ENCODE results near the gene IRAK1. TPM values are rescaled to one million over a fixed set of nuclear protein-coding genes. Genes with fewer than 3 reads are reported as not detected.

The IRAK1 gene
- total and polyA plus RNA-seq, 2 donors (not counting 3 experiments of a cell fraction or from before 2014, with no cell fraction given) = 63.6 to 138 TPM

DNA sequence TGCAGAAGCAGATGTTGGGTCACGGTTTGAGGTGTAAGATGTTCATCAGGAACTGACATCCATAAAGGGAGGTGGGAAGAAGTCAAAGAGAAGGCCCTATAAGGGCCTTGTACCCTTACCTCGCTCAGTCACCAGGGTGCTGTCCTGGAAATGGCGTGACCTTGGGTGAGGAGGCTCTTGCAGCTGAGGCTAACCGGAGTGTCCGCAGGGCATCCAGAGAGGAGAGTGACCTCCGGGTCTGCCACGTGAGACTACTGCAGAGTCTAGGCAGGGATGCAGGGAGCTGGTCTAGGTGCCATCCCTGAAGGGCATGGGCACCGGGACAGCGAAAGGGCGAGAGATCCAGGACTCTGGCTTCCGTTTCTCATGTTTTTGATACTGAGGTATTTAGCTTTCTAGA is 28.7 kb upstream of the IRAK1 start:
- DNase-seq (ENCODE audit: low read depth, low spot score) (no peak), FAIRE-seq (no peak)
- H4K20me1 ChIP-seq (replicated peaks; ENCODE audit: control insufficient read depth, extremely low read depth, insufficient read depth, low read length) = no peaks in the 10 kb centered on the region
- H3K9me1 ChIP-seq (replicated peaks; ENCODE audit: control insufficient read depth, extremely low read depth, insufficient read depth, low read length) = no peaks in the 10 kb centered on the region
- ChIA-PET POLR2A (no interaction called here), CTCF (interaction anchor here (1.7 kb wide), 1 partner anchor 35 kb away, joined by 11 read pairs; no protein-coding TSS in a partner anchor)
- H3K4me1 ChIP-seq (ENCODE audit: control insufficient read depth, extremely low read depth, insufficient read depth, low read length) = peaks cover 25% of the 10 kb centered on the region
- H2AFZ ChIP-seq (ENCODE audit: low read depth, low read length) = no peak overlapping the region
- no peak overlapping the region for H3K4me3 ChIP-seq (replicated peaks in 1 of 3; ENCODE audit: insufficient read depth in 1 of 3, low read depth in 1 of 3, low read length in 3 of 3)
- no peak for TF ChIP-seq POLR2AphosphoS5 (IDR thresholded peaks at IDR 0.05; ENCODE audit: insufficient read depth, low read depth, low read length)
- no peak for TF ChIP-seq FOS (IDR thresholded peaks at IDR 0.05; ENCODE audit: borderline replicate concordance, insufficient read depth, low read length)
- TF ChIP-seq, protein P1, sequence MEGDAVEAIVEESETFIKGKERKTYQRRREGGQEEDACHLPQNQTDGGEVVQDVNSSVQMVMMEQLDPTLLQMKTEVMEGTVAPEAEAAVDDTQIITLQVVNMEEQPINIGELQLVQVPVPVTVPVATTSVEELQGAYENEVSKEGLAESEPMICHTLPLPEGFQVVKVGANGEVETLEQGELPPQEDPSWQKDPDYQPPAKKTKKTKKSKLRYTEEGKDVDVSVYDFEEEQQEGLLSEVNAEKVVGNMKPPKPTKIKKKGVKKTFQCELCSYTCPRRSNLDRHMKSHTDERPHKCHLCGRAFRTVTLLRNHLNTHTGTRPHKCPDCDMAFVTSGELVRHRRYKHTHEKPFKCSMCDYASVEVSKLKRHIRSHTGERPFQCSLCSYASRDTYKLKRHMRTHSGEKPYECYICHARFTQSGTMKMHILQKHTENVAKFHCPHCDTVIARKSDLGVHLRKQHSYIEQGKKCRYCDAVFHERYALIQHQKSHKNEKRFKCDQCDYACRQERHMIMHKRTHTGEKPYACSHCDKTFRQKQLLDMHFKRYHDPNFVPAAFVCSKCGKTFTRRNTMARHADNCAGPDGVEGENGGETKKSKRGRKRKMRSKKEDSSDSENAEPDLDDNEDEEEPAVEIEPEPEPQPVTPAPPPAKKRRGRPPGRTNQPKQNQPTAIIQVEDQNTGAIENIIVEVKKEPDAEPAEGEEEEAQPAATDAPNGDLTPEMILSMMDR (IDR thresholded peaks at IDR 0.05; ENCODE audit: extremely low read depth in 1 of 2, insufficient read depth in 1 of 2, low read depth in 1 of 2, low read length in 2 of 2) = no peak
- TF ChIP-seq, protein P2, sequence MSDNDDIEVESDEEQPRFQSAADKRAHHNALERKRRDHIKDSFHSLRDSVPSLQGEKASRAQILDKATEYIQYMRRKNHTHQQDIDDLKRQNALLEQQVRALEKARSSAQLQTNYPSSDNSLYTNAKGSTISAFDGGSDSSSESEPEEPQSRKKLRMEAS (IDR thresholded peaks at IDR 0.05; ENCODE audit: insufficient read depth, insufficient read length) = no peak
- TF ChIP-seq POLR2A (IDR thresholded peaks at IDR 0.05; ENCODE audit: low read depth, low read length) = no peak
- TF ChIP-seq GATA2 (IDR thresholded peaks at IDR 0.05; ENCODE audit: insufficient read depth, insufficient read length, low read depth, low read length) = no peak
- no peak for TF ChIP-seq JUN (IDR thresholded peaks at IDR 0.05; ENCODE audit: borderline replicate concordance, insufficient read depth, insufficient read length, low read depth)
- no peak for TF ChIP-seq EZH2 (IDR thresholded peaks at IDR 0.05; ENCODE audit: borderline replicate concordance, low read depth, low read length, severe bottlenecking)
- no peak overlapping the region for H3K9ac ChIP-seq (replicated peaks; ENCODE audit: extremely low read depth, insufficient read depth, low read length)
- dilution Hi-C loops (cut with MboI; ENCODE audit: extremely low pct_ligation_motif_present, low sequenced_read_pairs) = no loop called here
- no TSS peak for BruUV-seq (replicated peaks)
- H3K27me3 ChIP-seq (ENCODE audit: control insufficient read depth in 2 of 2, insufficient read depth in 2 of 2, low read length in 2 of 2) = no peaks in the 10 kb centered on the region
- peaks cover 39% of the 10 kb centered on the region for H3K79me2 ChIP-seq (ENCODE audit: control insufficient read depth, insufficient read depth, low read length)
- intact Hi-C loops (cut with micrococcal nuclease) = loop anchor here (10.0 kb wide), 1 partner anchor 284 kb away; the partner anchor contains the start of gene PLXNB3
- H3K4me2 ChIP-seq (ENCODE audit: insufficient read depth, low read length) = no peak overlapping the region
- H3K9me3 ChIP-seq (replicated peaks; ENCODE audit: control insufficient read depth, insufficient read depth, low read length) = no peaks in the 10 kb centered on the region
- H3K27ac ChIP-seq (ENCODE audit: insufficient read depth, low read depth, low read length) = no peak overlapping the region
- no peaks in the 10 kb centered on the region for H3K36me3 ChIP-seq (ENCODE audit: control insufficient read depth in 2 of 2, extremely low read depth in 1 of 2, insufficient read depth in 2 of 2, low read length in 2 of 2)

Data from endothelial cell of umbilical vein (primary cell).